ENCODE data around the gene ZNF625. TPM values are rescaled to one million over a fixed set of nuclear protein-coding genes. Genes with fewer than 3 reads are reported as not detected.

Gene ZNF625
- polyA plus RNA-seq, 3 donors = 0.37 TPM; not detected in 2

DNA sequence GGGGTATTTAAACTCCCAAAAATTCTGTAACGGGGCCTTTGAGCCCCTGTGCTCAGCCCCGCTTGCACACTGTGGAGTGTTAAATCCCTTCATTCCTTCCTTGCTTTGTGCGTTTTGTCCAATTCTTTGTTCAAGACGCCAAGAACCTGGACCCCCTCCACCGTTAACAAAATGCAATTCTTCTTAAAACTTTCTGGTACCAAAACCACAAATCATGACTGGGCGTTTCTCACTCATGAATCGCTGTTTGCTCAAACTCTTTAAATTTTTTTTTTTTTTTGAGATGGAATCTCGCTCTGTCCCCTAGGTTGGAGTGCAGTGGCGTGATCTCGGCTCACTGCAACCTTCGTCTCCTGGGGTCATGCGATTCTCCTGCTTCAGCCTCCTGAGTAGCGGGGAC, 17.3 kb downstream of the ZNF625 start:
- H3K9me3 ChIP-seq (replicated peaks in 1 of 2; ENCODE audit: control insufficient read depth in 1 of 2, insufficient read depth in 1 of 2, low read length in 2 of 2) = peaks cover 14 to 17% of the 10 kb centered on the region in 2 donors
- no peak for DNase-seq
- intact Hi-C loops (cut with micrococcal nuclease) = no loop called here
- H2AFZ ChIP-seq (ENCODE audit: insufficient read depth, low read depth, low read length, poor library complexity, severe bottlenecking) = peak overlapping the region; percentile 100
- TF ChIP-seq, protein P1, sequence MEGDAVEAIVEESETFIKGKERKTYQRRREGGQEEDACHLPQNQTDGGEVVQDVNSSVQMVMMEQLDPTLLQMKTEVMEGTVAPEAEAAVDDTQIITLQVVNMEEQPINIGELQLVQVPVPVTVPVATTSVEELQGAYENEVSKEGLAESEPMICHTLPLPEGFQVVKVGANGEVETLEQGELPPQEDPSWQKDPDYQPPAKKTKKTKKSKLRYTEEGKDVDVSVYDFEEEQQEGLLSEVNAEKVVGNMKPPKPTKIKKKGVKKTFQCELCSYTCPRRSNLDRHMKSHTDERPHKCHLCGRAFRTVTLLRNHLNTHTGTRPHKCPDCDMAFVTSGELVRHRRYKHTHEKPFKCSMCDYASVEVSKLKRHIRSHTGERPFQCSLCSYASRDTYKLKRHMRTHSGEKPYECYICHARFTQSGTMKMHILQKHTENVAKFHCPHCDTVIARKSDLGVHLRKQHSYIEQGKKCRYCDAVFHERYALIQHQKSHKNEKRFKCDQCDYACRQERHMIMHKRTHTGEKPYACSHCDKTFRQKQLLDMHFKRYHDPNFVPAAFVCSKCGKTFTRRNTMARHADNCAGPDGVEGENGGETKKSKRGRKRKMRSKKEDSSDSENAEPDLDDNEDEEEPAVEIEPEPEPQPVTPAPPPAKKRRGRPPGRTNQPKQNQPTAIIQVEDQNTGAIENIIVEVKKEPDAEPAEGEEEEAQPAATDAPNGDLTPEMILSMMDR (IDR thresholded peaks at IDR 0.05) = no peak
- peaks cover 23 to 25% of the 10 kb centered on the region in 2 donors for H3K4me1 ChIP-seq (ENCODE audit: control insufficient read depth in 1 of 2, insufficient read depth in 2 of 2, low read length in 2 of 2)
- 24% methylated on average over 11 of the region's 13 CpGs for WGBS (ENCODE audit: insufficient coverage)
- H3K36me3 Mint-ChIP-seq = peaks cover 24 to 29% of the 10 kb centered on the region in 2 donors
- peaks cover 0 to 3% (median 1%) of the 10 kb centered on the region in 3 donors for H3K27me3 Mint-ChIP-seq (ENCODE audit: low read depth in 3 of 3)
- no peaks in the 10 kb centered on the region for H3K27me3 ChIP-seq (ENCODE audit: control insufficient read depth in 2 of 2, insufficient read depth in 2 of 2, low read length in 2 of 2)
- peaks cover 5% of the 10 kb centered on the region for H4K20me1 ChIP-seq (ENCODE audit: insufficient read depth, low read length)
- peaks cover 36% of the 10 kb centered on the region for H3K4me1 Mint-ChIP-seq
- H3K36me3 ChIP-seq (replicated peaks in 1 of 2; ENCODE audit: control insufficient read depth in 1 of 2, insufficient read depth in 2 of 2, low read length in 2 of 2) = peaks cover 20 to 29% of the 10 kb centered on the region in 2 donors
- H3K79me2 ChIP-seq (ENCODE audit: insufficient read depth, low read length) = peaks cover 16% of the 10 kb centered on the region
- H3K4me3 Mint-ChIP-seq = peak overlapping the region; percentile 96 to 97
- H3K4me2 ChIP-seq (replicated peaks; ENCODE audit: extremely low read depth, low read length, poor library complexity, severe bottlenecking) = peak overlapping the region; percentile 91
- peak overlapping the region; percentile 84 to 99 (median 93) for H3K4me3 ChIP-seq (replicated peaks in 1 of 3; ENCODE audit: low read depth in 2 of 3, low read length in 3 of 3)
- H3K27ac ChIP-seq (ENCODE audit: low read depth in 1 of 2, low read length in 2 of 2) = peak overlapping the region in 1 of 2 donors; percentile 78
- peak overlapping the region in 6 of 7 donors; percentile 10 to 94 (median 70) for H3K27ac Mint-ChIP-seq
- H3K9me3 Mint-ChIP-seq = peaks cover 4 to 26% (median 20%) of the 10 kb centered on the region in 7 donors
- peak overlapping the region; percentile 84 for H3K9ac ChIP-seq (ENCODE audit: insufficient read depth, low read length, poor library complexity, severe bottlenecking)

GRCh38 chr19:12137221-12137940, 19.2 kb downstream of the ZNF625 start:
- DNase-seq = peak in 1 of 3 donors; percentile 14
- no peak overlapping the region for H3K27ac ChIP-seq (ENCODE audit: low read depth in 1 of 2, low read length in 2 of 2)
- peaks cover 5% of the 10 kb centered on the region for H4K20me1 ChIP-seq (ENCODE audit: insufficient read depth, low read length)
- 72% methylated on average over 6 of the region's 7 CpGs for WGBS (ENCODE audit: insufficient coverage)
- H3K4me2 ChIP-seq (replicated peaks; ENCODE audit: extremely low read depth, low read length, poor library complexity, severe bottlenecking) = no peak overlapping the region
- peaks cover 21 to 36% of the 10 kb centered on the region in 2 donors for H3K9me3 ChIP-seq (replicated peaks in 1 of 2; ENCODE audit: control insufficient read depth in 1 of 2, insufficient read depth in 1 of 2, low read length in 2 of 2)
- Mint-ChIP-seq H3K9me3 (peaks cover 16 to 45% (median 37%) of the 10 kb centered on the region in 7 donors), H3K27ac (no peak overlapping the region), H3K4me3 (peak overlapping the region in 1 of 2 donors; percentile 6), H3K4me1 (peaks cover 36% of the 10 kb centered on the region), H3K36me3 (peaks cover 41 to 48% of the 10 kb centered on the region in 2 donors), H3K27me3 (ENCODE audit: low read depth in 3 of 3) (peaks cover 0 to 3% (median 1%) of the 10 kb centered on the region in 3 donors)
- no peak overlapping the region for H2AFZ ChIP-seq (ENCODE audit: insufficient read depth, low read depth, low read length, poor library complexity, severe bottlenecking)
- peaks cover 16% of the 10 kb centered on the region for H3K79me2 ChIP-seq (ENCODE audit: insufficient read depth, low read length)
- no peak overlapping the region for H3K9ac ChIP-seq (ENCODE audit: insufficient read depth, low read length, poor library complexity, severe bottlenecking)
- intact Hi-C loops (cut with micrococcal nuclease) = no loop called here
- TF ChIP-seq, protein P1 (IDR thresholded peaks at IDR 0.05) = no peak
- H3K27me3 ChIP-seq (ENCODE audit: control insufficient read depth in 2 of 2, insufficient read depth in 2 of 2, low read length in 2 of 2) = no peaks in the 10 kb centered on the region
- H3K4me1 ChIP-seq (ENCODE audit: control insufficient read depth in 1 of 2, insufficient read depth in 2 of 2, low read length in 2 of 2) = peaks cover 23 to 25% of the 10 kb centered on the region in 2 donors
- no peak overlapping the region for H3K4me3 ChIP-seq (replicated peaks in 1 of 3; ENCODE audit: low read depth in 2 of 3, low read length in 3 of 3)
- peaks cover 38 to 48% of the 10 kb centered on the region in 2 donors for H3K36me3 ChIP-seq (replicated peaks in 1 of 2; ENCODE audit: control insufficient read depth in 1 of 2, insufficient read depth in 2 of 2, low read length in 2 of 2)

Data from CD14-positive monocyte (primary cell).